CD4-positive, alpha-beta memory T cell (primary cell): ENCODE data around the gene TRPT1. TPM values are rescaled to one million over a fixed set of nuclear protein-coding genes. Genes with fewer than 3 reads are reported as not detected.

ENCODE experiments used
- polyA plus RNA-seq, 2 donors: library from polyadenylated mRNA; unstranded; fragments of 300-500 nt; fragmentation: Illumina TruSeq; gene quantifications; one replicate each; pipeline ENCODE4 v1.2.3, GENCODE V29; 2021
- total RNA-seq, 2 experiments: library from RNA; stranded (reverse); gene quantifications; one replicate each; pipeline ENCODE4 v1.2.3, GENCODE V29; 2021

Gene TRPT1
- total and polyA plus RNA-seq, 4 experiments from 2014 or later = 31.1 to 42.1 (median 36.4) TPM

Other genes starting within 250 kb of the TRPT1 start
- 10 to 100 TPM; 72.9 to 73.0 TPM for gene OTUB1, start 239.7 kb downstream of the TRPT1 start, total RNA-seq
- 100 to 1,000 TPM; 132 to 171 TPM for gene OTUB1, start 239.7 kb downstream of the TRPT1 start, polyA plus RNA-seq
- not detected for gene FLRT1, start 190.3 kb downstream of the TRPT1 start, total RNA-seq
- not detected for gene FLRT1, start 190.3 kb downstream of the TRPT1 start, polyA plus RNA-seq
- gene MACROD1, start 60.1 kb downstream of the TRPT1 start, total RNA-seq = 1 to 10 TPM; 8.1 to 8.7 TPM
- 1 to 10 TPM; 5.0 to 6.5 TPM for gene MACROD1, start 60.1 kb downstream of the TRPT1 start, polyA plus RNA-seq
- 100 to 1,000 TPM in 1 of 2 experiments, 10 to 100 TPM in 1; 97.4 to 106 TPM for gene STIP1, start 40.0 kb downstream of the TRPT1 start, total RNA-seq
- 10 to 100 TPM; 37.1 to 98.8 TPM for gene STIP1, start 40.0 kb downstream of the TRPT1 start, polyA plus RNA-seq
- gene FERMT3, start 19.5 kb downstream of the TRPT1 start, total RNA-seq = 100 to 1,000 TPM; 149 to 152 TPM
- gene FERMT3, start 19.5 kb downstream of the TRPT1 start, polyA plus RNA-seq = 100 to 1,000 TPM; 198 to 202 TPM
- gene NUDT22, start 88 bp upstream of the TRPT1 start, total RNA-seq = 100 to 1,000 TPM in 1 of 2 experiments, 10 to 100 TPM in 1; 83.9 to 101 TPM
- 10 to 100 TPM; 38.1 to 69.6 TPM for gene NUDT22, start 88 bp upstream of the TRPT1 start, polyA plus RNA-seq
- 10 to 100 TPM; 60.6 to 64.5 TPM for gene DNAJC4, start 4.4 kb upstream of the TRPT1 start, total RNA-seq
- 10 to 100 TPM; 15.6 to 23.6 TPM for gene DNAJC4, start 4.4 kb upstream of the TRPT1 start, polyA plus RNA-seq
- gene VEGFB, start 8.4 kb upstream of the TRPT1 start, total RNA-seq = 10 to 100 TPM; 96.8 to 97.3 TPM
- 10 to 100 TPM in 1 of 2 donors, 1 to 10 TPM in 1; 2.3 to 22.2 TPM for gene VEGFB, start 8.4 kb upstream of the TRPT1 start, polyA plus RNA-seq
- gene FKBP2, start 14.9 kb upstream of the TRPT1 start, total RNA-seq = 10 to 100 TPM; 41.4 to 46.4 TPM
- gene FKBP2, start 14.9 kb upstream of the TRPT1 start, polyA plus RNA-seq = 100 to 1,000 TPM; 106 to 107 TPM
- 10 to 100 TPM; 32.2 to 38.4 TPM for gene PPP1R14B, start 20.8 kb upstream of the TRPT1 start, total RNA-seq
- 10 to 100 TPM; 52.1 to 83.5 TPM for gene PPP1R14B, start 20.8 kb upstream of the TRPT1 start, polyA plus RNA-seq
- 10 to 100 TPM; 10.8 to 11.9 TPM for gene PLCB3, start 25.3 kb upstream of the TRPT1 start, total RNA-seq
- gene PLCB3, start 25.3 kb upstream of the TRPT1 start, polyA plus RNA-seq = under 1 TPM in 1 of 2 donors, not detected in 1; 0.71 TPM
- gene BAD, start 58.5 kb upstream of the TRPT1 start, total RNA-seq = 10 to 100 TPM; 23.1 to 26.2 TPM
- gene BAD, start 58.5 kb upstream of the TRPT1 start, polyA plus RNA-seq = 10 to 100 TPM; 48.2 to 70.1 TPM
- 10 to 100 TPM; 30.6 to 34.7 TPM for gene GPR137, start 59.7 kb upstream of the TRPT1 start, total RNA-seq
- gene GPR137, start 59.7 kb upstream of the TRPT1 start, polyA plus RNA-seq = 10 to 100 TPM in 1 of 2 donors, 1 to 10 TPM in 1; 6.8 to 11.2 TPM
- gene KCNK4, start 65.1 kb upstream of the TRPT1 start, total RNA-seq = not detected
- not detected for gene KCNK4, start 65.1 kb upstream of the TRPT1 start, polyA plus RNA-seq
- gene CATSPERZ, start 74.2 kb upstream of the TRPT1 start, total RNA-seq = not detected
- gene CATSPERZ, start 74.2 kb upstream of the TRPT1 start, polyA plus RNA-seq = not detected
- gene ESRRA, start 79.3 kb upstream of the TRPT1 start, total RNA-seq = 10 to 100 TPM; 29.5 to 31.9 TPM
- gene ESRRA, start 79.3 kb upstream of the TRPT1 start, polyA plus RNA-seq = 10 to 100 TPM in 1 of 2 donors, 1 to 10 TPM in 1; 4.4 to 12.4 TPM
- 100 to 1,000 TPM; 171 to 174 TPM for gene TRMT112, start 91.4 kb upstream of the TRPT1 start, total RNA-seq
- 100 to 1,000 TPM; 413 to 516 TPM for gene TRMT112, start 91.4 kb upstream of the TRPT1 start, polyA plus RNA-seq
- 10 to 100 TPM; 57.6 to 58.7 TPM for gene PRDX5, start 91.9 kb upstream of the TRPT1 start, total RNA-seq
- gene PRDX5, start 91.9 kb upstream of the TRPT1 start, polyA plus RNA-seq = 100 to 1,000 TPM; 164 to 251 TPM
- 10 to 100 TPM; 68.3 to 73.0 TPM for gene CCDC88B, start 114.0 kb upstream of the TRPT1 start, total RNA-seq
- 10 to 100 TPM in 1 of 2 donors, 1 to 10 TPM in 1; 6.8 to 39.5 TPM for gene CCDC88B, start 114.0 kb upstream of the TRPT1 start, polyA plus RNA-seq
- 10 to 100 TPM; 33.9 to 38.7 TPM for gene RPS6KA4, start 133.0 kb upstream of the TRPT1 start, total RNA-seq
- 10 to 100 TPM in 1 of 2 donors, 1 to 10 TPM in 1; 6.7 to 12.5 TPM for gene RPS6KA4, start 133.0 kb upstream of the TRPT1 start, polyA plus RNA-seq